Activated effector memory CD4-positive, alpha-beta T cell treated with Interleukin-2 at 50 U/mL for 16 hours (primary cell): Measurements from ENCODE around the gene HES3.

ENCODE experiments used
- DNase-seq: peaks from one replicate; pipeline ENCODE4 v3.0.0-alpha.2; 2020

HES3 gene

DNA sequence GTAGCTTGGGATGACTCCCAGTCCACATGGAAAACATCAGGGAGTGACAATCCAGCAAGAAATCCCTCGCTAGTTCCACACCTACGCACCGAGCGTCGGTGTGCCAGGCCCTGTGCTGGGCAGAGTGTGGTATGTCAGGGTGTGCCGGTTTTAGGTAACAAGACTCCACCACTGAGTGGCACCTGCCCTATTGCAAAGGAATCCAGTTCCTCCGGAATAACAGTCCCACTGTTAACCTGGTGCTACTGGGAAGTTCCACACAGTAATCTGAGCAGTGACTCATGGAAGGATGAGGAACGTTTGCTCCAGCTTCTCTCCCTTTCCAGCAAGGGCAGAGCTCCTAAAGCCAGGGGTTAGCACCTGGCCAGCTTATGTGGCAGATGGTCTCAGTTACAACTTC is 23.7 kb upstream of the HES3 start:
- no peak for DNase-seq

GRCh38 chr1:6221210-6221784 is 22.7 kb upstream of the HES3 start:
- no peak for DNase-seq

GRCh38 chr1:6222636-6223035 is 21.3 kb upstream of the HES3 start:
- DNase-seq, result no peak

DNA sequence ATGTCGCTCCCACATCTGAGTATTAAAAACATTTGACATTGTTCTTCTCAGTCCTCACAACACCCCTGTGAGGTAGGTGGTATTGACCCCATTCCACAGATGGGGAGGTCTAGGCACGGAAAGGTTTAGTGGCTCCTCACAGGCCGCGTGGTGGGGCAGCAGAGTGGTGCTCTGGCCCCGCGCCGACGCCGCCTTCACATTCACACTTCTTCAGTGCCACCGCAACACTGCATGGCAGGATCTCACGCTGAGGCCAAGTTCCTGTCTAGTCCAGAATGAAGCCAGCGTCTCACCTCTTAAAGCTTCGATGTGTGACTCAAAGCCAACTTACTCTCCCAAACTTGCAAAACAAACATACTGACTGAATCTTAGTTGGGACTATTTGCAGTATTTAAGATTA is 20.4 kb upstream of the HES3 start:
- no peak for DNase-seq

DNA sequence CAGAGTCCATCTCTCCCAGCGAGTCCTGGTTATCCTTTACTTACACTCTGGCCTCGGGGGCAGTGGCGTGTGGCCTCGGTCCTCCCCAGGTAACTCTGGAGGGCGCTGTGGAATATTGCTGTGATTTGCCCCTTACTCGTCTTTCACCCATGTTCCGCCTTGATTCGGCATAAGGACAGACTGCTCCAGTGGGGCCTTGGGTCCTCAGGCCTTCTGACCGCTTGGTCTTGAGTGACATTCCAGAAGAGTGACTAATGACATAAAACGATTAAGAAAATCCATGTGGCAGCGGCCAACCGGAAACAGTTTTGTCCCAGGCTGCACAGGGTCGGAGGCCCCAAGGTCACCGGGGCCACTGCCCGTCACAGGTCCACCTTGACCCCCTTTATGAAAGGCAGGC is 19.3 kb upstream of the HES3 start:
- no peak for DNase-seq

- no peak for DNase-seq
Observed at GRCh38 chr1:6225651-6226050, 18.3 kb upstream of the HES3 start.

DNA sequence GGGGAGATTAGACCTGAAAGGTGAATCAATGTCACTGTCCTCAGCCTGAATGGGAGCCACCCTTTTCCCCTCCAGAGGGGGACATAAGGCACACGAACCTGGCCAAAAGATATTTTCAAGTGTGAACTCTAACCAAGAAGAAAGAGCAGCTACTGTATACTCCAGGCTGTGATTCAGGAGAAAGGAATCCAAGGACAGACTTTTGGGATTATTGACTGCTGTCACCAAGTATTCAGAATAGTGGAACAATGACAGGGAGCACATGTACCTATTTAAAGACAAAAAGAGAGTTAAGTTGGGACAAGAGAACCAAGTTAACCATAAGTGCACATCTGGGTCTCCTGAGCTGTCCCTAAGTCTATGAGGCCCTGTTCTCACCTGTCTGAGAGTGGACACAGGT is 10.6 kb upstream of the HES3 start:
- no peak for DNase-seq

GRCh38 chr1:6234502-6235295 is 9.3 kb upstream of the HES3 start:
- no peak for DNase-seq

DNA sequence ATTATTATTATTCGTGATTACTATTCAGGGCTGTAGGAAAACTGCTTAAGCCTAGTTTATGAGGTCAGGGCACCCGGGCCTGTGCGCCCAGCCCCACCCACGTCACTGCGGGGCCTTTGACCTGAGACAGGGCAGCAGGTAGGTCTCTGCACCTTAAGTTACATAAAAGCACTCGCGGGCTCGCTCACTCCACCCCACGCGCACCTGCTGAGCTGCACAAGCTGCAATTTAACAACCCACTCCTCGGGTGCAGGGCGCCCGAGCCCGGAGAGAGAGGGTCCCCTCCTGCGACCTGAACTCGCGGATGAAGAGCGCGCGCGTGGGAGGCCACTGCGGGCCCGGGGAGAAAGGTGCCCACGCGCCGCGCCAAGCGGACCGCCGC is 8.7 kb upstream of the HES3 start:
- no peak for DNase-seq

GRCh38 chr1:6237093-6237492 is 6.9 kb upstream of the HES3 start:
- DNase-seq, result no peak

DNA sequence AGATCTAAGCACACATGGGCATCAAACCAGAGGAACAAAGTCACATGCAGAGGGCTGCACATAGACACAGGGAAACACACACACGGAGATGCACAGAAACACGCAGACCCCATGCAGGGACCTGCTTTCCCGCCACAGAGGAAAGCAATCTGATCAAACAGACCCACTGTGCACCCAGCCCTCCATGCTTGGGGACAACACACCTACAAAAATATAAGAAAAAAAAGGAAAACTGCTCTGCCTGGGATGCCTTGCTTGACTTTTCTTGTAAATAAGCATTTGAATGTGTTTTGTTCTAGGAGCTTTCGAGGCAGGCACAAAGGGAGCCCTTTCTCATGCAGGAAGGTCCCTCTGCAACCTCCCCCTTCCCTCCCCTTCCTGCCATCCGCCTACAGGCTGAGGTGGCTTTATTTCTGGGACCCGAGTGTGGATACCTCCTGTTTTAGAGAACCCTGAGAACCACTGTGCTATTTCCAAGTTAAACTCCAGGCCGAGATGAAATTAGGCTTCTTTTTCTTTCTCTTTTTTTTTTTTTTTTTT is 4.7 kb upstream of the HES3 start:
- no peak for DNase-seq

DNA sequence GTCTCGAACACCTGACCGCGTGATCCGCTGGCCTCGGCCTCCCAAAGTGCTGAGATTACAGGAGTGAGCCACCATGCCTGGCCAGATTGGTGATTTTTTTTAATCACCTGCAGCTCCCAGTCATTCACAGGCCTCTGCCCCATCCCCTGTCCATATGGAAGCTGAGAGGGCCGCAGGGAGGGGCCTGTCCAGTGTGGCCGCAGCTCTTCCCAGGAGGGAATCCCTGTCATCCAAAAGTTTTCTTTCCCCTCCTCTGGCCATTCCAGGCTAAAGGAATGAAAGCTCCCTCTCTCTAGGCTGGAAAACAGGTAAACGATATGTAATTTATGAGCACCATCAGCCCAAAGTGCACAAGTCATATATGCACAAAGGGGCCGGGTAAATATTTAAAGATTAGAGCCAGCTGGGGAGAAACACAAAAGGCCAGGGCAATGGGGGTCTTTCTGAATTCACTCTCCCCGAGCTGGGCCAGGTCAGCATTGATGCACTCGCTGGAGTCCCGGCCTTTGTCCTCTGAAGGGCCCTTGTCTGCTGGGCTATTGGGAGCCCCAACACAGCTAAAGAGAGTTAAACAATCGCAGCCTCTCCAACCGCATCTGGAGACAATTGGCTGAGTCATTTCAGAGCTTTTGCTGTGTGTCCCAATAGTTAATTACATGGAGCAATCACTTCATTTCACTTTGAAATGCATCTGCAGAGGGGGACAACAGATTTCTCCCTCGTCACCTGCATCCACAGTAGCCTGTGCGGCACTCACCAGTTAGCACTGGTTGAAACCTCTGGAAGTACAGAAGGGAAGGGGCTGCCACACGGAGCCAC is 3.8 kb upstream of the HES3 start:
- no peak for DNase-seq

GRCh38 chr1:6241107-6241886 is 2.7 kb upstream of the HES3 start:
- DNase-seq, result no peak

DNA sequence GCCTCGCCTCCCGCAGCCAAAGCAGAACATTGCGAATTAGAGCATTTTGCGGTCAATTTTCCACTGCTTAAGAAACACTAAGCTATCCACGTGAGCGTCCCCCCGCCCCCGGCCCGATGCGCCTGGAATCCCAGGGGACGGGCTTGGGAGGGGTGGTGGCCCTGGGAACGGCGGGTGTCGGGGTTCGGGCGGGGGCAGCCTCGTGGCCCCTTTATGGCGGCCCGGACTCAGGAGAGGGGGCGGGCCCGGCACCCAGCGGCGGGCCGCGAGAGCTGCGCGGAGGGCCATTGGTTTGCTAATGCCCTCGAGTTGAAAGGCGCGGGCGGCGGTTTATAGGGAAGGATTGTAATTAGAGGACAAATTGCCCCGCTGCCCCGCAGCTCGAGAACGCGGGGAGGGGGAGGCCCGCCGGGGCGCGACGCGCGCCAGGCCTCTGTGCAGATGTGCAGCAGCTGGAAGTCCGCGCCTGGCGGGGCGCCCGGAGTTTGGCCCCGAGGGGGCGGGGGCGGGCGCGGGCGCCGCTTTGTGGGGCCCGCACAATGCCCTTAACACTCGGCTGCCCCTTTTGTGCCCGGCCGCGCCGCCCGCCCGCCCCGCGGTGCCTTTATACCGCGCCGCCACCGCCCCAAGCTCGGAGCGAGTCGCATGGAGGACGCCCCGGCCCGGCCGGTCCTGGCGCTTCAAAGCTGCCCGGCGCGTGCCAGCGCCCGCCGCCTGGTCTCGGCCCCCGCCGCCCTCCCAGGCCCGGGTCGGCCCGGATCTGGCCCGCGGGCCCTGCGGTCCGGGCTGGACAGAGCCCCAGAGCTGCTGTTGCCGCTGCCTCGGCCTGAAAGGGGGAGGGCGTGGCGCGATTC is 1.9 kb upstream of the HES3 start:
- no peak for DNase-seq

GRCh38 chr1:6243053-6243834 is 735 bp upstream of the HES3 start:
- DNase-seq, result no peak

DNA sequence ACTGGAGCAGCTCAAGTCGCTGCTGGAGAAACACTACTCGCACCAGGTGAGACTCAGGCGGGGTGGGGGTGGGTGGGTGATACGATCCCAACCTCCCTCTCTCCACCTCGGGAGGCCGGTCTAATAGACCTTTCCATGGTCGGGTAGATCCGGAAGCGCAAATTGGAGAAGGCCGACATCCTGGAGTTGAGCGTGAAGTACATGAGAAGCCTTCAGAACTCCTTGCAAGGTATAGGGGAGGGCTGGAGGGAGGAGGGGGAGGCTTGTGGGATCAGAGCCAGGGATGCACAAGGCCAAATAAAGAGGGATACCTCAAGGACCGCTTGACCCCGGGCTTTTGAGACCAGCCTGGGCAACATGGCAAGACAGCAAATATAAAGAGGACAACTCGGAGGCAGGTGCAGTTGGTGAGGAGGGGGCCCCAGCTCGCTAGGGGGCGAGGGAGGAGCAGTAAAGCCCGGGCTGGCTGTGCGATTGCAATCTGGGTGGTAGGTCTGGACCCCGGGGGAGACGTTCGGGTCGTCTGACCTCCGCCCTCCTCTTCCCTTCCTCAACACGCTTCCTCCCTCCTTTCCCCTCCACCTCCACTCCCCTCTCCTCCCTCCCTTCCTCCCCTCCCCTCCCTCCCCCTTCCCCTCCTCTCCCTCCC is 546 bp downstream of the HES3 start:
- no peak for DNase-seq

- DNase-seq, result peak; percentile 67
Observed at GRCh38 chr1:6245086-6245868, 1.3 kb downstream of the HES3 start.

- no peak for DNase-seq
Observed at GRCh38 chr1:6245869-6246496, 2.0 kb downstream of the HES3 start.
